Measurements from ENCODE around the gene HMGN4. TPM values are rescaled to one million over a fixed set of nuclear protein-coding genes. Genes with fewer than 3 reads are reported as not detected.

HMGN4 gene
- total and polyA plus RNA-seq, 2 of the 8 experiments (the other 6 are each of a cell fraction or from before 2014, with no cell fraction given): 23.4 to 66.4 TPM

GRCh38 chr6:26576407-26576843 is 38.3 kb downstream of the HMGN4 start (continued):
- TF ChIP-seq JUND (IDR thresholded peaks at IDR 0.05; ENCODE audit: low read length) (no peak), CHD7 (IDR thresholded peaks at IDR 0.05; ENCODE audit: insufficient replicate concordance, low read length) (no peak), POU5F1 (IDR thresholded peaks at IDR 0.05; ENCODE audit: low read depth, low read length) (no peak), CREB1 (IDR thresholded peaks at IDR 0.05) (no peak), ATF3 (IDR thresholded peaks at IDR 0.05; ENCODE audit: insufficient read depth, low read depth, low read length) (no peak), RFX5 (IDR thresholded peaks at IDR 0.05; ENCODE audit: borderline replicate concordance, low read depth, low read length) (no peak), SIX5 (IDR thresholded peaks at IDR 0.05; ENCODE audit: low read depth, low read length) (no peak), TBP (IDR thresholded peaks at IDR 0.05; ENCODE audit: low read depth, low read length) (no peak), SRF (IDR thresholded peaks at IDR 0.05; ENCODE audit: low read depth, low read length) (no peak)
